Activated CD4-positive, CD25-positive, alpha-beta regulatory T cell treated with anti-CD3 and anti-CD28 coated beads, Interleukin-2, amount 50 U/mL, for 16 hours (primary cell): ENCODE data around the gene DLX2.
"Not testable (repeated sequence)": the region's sequence is repeated elsewhere in the genome, so short reads cannot be mapped to it uniquely, and the experiment has no call there.

Experiments
- DNase-seq: peaks from one replicate; pipeline ENCODE4 v3.0.0-alpha.2; 2020; ENCODE audit warnings: low read depth, low spot score

Gene DLX2

DNA sequence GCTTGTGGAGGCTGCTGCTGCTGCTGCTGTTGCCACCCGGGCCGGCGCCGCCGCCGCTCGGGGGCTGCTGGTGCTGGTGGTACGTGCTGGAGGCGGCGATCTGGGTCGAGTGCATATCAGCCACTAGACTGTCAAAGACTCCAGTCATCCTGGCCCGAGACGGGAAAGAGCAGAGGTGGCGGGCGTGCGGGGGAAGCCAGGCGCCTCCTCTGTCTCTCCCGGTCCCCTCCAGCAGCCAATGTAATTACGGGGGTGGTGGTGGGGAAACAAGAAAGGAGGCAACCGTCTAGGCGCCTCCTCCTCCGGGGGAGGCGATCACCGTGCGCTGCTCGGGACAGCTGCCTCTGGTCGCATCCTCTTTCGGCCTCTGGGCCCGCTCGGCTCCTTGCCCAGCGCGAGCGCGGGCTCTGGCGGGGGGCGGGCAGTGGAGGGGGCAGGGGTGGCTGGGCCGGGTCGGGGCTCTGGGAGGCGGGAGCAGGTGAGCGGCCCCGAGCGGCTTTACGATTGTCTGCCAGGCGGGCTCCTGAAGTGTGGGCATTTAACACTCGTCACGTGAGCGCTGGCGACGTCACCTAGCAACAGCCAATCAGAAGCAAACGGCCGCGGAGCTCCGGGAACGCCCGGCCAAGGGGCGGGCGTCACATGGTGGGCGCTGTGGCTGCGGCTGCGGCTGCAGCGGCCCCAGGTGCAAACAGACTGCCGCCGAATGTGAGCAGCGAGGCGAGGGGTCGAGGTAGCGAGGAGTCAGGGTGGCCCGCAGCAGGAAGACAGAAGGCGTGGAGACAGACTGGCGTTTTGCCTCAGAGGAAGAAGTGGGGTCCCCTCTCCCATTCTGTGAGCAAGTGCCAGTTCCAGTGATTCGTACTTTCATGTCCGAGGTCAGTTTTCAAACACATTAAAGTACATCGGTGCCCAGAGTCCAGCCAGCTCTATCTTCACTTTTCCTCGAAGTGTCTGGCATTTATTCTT lies at the start of gene DLX2:
Gene DLX2, minus strand, starts transcription at position 510 of the 969 bp plus-strand sequence. Its CDS starts 362 bp downstream, at position 148.
- DNase-seq = peak; percentile 37

DNA sequence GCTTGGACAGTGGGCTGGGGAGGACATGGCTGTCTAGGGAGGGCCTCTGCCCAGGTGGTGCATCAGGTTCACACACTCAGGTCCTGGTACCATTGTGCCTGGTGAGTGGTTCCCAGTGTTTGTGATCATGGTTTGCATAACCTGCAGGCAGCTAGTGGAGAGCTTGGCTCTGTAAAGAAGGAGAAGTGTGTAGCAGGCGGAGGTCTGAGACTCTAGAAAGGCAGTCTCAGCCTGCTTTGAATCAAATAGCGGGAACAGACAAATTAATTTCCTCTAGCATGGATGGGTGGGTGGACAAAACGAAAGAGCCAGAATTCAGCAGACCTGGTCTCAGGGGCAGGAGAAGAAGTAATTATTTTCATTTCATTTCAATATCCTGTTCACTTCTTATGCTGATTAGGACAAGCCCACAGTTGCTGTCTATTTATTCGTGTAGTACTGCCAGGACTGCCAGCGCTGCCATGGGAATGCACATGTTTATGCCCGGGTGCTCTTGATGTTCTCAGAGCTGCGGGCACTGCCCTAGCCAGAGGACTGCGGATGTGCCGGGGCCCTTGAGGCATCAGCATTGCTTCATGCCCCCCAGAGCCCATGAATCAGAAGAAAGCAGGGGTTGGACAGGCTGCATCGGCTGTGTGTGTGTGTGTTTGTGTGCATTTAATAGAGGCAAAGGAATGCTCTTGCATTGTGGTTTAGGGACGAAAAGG lies 45.4 kb upstream of the DLX2 start:
- no peak for DNase-seq

DNA sequence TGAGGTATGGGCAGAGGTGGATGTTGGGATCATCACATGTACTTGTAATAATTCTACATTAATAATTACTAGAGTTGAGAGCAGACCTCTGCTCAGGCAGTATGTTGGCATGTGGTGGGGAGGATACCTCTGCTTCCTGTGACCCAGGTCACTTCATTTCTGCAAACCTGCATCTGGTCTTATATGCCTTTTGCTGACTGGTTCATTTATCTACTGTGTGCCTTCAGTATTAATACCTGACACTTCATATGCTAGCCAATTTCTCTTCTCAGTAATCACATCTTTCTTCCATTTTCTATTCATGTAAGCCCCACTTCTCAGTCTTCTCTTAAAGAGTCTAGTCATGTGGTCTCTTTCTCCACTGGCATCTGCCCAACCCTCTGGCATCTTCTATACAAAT lies 41.1 kb upstream of the DLX2 start:
- no peak for DNase-seq

DNA sequence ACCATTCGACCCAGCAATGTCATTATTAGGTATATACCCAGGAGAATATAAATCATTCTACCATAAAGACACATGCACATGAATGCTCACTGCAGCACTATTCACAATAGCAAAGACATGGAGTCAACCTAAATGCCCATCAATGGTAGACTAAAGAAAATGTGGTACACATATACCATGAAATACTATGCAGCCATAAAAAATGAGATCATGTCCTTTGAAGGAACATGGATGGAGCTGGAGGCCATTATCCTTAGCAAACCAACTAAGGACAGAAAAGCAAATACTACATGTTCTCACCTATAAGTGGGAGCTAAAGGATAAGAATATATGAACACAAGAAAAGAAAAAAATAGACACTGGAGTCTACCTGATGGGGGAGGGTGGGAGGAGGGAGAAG lies 36.0 kb upstream of the DLX2 start:
- not testable (repeated sequence) for DNase-seq

DNA sequence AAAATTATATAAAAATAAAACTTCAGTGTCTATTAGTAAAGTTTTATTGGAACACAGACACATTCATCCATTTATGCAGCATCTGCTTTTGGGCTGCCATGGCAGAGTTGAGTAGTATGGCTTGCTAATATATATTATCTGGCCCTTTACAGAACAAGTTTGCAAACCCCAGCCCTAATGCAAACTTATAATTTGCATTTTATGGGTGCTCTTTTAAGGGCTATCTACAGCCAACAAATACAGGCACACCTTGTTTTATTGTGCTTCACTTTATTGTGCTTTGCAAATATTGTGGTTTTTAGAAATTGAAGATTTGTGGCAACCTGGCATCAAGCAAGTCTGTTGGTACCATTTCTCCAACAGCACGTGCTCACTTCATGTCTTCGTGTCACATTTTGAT lies 35.2 kb upstream of the DLX2 start:
- DNase-seq = no peak

DNA sequence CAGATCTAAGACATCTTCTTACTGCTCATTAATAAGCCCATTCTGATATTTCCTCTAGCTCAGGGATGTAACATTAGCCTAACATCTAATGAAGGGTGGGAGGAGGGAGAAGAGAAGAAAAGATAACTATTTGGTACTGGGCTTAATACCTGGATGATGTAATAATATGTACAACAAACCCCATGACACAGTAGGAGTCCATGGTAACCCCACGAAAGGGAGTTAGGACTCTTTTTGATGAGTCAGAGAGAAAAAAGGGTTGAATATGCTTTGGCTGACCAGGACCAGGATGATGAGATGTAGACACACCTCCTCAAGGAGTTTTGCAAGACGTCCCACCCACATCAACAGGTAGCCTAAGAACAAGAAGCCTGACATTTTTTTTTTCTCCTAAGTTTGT lies 34.4 kb upstream of the DLX2 start:
- no peak for DNase-seq

DNA sequence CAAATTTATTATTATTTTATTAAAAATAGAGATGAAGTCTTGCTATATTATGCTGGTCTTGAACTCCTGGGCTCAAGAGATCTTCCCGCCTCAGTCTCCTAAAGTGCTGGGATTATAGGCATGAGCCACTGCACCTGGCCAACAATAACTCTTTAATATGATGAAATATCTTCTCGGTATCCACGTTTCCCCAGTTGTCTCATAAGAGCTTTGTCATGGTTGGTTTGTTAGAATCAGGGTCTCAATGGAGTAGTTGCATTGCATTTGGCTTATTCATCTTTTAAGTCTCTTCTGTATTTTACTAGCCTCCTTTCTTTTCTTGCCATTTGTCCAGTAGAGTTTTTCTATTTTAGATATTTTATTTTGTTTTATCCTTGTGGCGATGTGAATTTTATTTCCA lies 32.7 kb upstream of the DLX2 start:
- no peak for DNase-seq

DNA sequence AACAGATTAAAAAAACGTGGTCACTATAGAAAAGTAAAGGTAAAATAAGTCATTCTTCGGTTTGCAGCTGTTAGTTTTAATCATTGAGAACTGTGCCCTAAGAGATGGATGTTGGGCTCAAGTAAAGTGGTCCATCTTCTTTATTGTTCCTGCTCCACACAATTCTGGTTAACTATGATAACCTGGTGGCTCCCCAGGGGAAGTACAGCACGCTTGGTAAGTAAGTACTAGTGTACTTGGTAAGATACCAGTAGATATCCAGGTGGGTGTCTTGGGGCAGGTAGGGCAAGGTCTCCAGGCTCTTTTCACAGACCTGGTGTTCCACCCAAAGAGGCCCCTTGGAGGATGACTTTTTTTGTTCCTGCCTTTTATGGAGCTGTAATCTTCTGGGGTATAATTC lies 31.6 kb upstream of the DLX2 start:
- no peak for DNase-seq

DNA sequence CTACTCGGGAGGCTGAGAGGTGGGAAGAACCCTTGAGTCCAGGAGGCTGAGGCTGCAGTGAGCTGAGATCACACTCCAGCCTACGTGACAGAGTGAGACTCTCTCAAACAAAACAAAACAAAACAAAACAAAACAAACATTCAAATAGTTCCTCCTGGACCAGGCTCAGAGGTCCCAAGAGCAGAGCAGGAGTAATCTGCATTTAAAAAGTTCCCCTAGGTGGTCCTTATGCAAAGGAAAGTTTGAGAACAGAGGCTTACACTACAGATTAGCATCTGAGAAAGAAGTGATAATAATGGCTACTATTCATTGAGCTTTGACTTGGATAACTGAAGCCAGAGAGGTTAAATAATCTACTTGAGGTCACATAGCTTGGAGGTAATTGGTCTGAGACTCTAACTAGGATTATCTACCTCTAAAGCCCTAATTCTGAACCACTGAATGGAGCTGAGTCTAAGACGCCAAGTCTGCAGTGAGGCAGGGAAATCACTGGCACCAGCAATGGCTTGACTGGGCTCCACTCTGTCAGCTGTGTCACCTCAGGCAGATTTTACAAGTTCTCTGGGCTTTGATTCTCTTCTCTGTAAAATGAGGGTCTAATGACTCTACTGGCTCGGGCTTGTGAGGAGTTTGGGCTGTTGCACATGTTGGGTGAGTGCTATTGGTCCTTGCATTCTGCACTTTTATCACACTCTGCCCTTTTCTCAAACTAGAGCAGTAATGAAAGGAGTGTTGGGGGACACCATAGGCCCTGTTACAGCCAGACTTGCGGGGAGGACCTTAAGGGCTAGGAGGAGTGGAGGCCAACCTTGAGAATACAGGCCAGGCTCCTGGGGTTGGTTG lies 29.2 kb upstream of the DLX2 start:
- no peak for DNase-seq

DNA sequence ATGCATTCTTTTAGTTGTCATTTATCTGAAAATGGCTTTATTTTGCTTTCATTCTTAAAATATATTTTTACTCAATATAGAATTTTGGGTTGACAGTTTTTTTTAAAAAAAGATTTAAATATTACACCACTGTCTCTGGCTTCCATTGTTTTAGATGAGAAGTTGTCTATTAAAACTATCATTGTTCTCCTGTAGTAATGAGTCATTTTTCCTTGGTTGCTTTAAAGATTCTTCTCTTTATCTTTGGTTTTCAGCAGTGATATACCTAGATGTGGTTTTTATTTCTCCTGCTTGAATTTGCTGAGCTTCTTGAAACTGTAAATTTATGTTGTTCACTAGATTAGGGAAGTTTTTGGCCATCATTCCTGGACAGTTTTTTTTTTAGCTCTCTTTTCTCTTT lies 26.7 kb upstream of the DLX2 start:
- no peak for DNase-seq

DNA sequence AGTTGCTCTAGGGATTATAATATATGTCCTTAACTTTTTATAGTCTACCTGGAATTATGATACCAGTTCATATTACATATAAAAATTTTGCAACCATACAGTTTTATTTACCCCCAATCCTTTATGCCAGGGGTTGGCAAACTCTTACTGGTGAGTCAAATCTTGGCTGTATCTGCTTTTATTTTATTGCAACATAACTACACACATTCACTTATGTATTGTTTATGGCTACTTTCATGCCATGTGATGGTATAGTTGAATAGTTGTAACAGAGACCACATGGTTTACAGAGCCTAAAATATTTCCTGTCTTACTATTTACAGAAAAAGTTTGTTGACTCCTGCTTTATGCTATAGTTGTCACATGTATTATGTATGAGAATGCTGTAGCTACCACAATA lies 25.8 kb upstream of the DLX2 start:
- DNase-seq = no peak

DNA sequence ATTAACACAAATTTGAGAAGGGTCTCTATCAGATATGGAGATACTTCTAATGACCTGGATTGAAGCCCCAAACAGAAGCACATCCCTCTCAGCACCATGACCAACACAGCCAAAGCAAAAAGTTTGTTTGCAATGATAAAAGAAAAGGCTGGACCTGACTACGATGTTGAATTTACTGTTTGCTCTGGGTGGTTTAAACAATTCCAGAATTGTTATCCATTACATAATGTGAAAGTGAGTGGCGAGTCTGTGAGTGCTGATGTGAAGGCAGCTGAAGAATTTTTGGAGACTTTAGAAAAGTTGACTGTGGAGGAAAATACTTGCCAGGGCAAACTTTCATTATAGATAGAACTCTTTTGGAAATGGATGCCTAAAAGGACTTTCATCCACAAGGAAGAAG lies 17.4 kb upstream of the DLX2 start:
- DNase-seq = no peak

DNA sequence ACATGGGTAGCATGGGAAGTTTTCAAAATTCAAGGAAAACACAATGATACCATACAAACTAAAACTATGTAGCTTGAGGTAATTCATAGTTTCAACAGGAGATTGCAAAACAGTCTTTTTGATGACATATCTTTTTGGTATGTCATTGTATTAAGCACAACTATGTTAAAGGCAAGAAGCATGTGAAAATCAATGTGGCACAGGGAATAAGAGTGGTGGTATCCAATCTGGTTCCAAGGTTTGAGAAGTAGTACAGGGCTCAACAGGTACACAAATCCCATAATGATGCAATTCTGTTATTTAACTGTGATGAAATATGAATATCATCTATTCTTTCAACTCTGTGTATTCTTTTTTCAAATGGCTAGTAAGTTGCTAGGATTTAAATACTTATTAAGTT lies 16.4 kb upstream of the DLX2 start:
- no peak for DNase-seq

DNA sequence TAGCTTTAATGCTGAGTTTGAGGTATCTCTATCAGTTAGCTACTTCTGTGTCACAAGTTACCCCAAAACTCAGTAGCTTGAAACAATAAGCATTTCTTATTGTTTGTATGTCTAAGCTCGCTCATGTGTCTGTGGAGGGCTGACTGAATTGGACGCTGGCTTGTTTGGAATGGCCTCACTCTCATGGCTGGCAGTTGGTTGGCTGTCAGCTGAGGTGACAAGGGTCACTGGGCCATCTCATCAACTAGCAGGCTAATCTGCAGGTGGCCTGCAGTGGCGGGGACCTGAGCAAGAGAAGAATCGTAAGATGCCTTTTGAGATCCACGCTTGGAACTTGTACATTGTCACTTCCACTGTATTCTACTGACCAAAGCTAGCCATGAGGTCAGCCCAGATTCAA lies 13.4 kb upstream of the DLX2 start:
- DNase-seq = no peak

DNA sequence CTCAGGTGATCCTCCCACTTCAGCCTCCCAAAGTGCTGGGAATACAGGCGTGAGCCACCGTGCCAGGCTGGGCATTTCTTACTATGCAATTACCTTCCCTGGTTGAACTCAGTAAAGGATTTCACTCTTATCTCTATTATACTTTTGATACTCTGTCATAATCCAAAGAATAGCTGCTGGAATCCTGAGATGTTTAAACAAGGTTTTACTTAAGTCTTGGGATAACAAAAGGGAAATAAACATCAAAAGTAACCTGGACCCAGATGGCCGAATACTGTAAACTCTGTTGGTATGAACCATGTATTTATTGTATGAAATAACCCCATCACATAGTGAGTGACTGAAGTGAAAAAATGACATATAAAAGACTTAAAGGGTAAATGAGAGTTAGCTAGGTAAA lies 11.9 kb upstream of the DLX2 start:
- no peak for DNase-seq

DNA sequence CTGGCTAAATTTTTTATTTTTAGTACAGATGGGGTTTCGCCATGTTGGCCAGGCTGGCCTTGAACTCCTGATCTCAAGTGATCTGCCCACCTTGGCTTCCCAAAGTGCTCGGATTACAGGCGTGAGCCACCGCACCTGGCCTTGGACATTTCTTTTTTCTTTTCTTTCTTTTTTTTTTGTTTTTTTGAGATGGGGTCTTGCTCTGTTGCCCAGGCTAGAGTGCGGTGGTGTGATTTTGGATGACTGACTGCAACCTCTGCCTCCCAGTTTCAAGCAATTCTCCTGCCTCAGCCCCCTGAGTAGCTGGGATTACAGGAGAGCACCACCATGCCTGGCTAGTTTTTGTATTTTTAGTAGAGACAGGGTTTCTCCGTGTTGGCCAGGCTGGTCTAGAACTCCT lies 11.5 kb upstream of the DLX2 start:
- not testable (repeated sequence) for DNase-seq

DNA sequence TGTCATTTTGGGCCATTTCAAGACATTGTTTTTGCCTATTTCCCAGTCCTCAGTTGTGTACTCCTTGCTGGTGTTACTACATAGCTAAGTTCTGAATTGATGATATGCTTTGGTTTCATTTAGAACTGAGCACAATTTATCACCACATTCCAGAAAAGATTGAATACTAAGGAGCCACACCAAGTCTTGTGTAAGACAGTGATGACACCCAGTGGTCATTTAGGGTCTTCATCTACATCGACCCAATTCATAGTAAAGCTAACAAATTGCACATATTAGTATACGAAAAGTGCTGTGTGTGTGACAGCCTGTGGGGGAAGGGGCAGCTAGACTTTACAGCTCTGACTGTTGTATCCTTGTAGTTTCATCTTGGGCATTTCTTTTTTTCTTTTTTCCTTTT lies 10.9 kb upstream of the DLX2 start:
- DNase-seq = no peak

DNA sequence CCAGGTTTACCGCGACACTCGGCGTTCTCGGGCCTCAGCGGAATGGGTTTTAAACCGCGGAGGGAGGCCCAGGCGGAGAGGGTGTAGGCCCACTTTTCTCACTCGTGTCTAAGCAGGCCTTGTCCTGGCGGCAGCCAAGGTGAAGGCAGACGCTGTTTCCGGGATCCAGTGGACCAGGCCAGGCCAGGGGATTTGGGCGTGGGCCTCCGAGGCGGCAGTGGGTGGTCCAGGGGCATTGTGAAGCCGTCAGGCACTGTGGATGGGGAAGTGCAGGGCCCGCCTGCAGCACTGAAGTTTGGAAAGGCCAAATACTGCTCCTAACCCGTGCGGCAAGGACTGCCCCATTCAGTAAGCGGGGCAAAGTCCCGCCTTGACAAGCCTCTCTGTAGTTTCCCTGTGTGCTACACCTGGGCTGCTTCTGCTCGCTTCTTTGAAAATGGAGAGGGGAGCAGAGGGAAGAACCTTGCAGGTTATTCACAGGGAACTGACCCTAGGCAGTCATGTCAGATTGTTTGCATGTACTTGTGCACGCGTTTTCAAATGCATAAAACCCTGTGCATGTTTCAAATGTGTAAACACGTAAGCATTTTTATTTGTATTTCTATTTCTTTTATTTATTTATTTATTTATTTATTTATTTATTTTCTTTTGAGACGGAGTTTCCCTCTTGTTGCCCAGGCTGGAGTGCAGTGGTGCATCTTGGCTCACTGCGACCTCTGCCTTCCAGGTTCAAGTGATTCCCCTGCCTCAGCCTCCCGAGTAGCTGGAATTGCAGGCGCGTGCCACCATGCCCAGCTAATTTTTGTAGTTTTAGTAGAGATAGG lies 7.5 kb upstream of the DLX2 start:
- no peak for DNase-seq

DNA sequence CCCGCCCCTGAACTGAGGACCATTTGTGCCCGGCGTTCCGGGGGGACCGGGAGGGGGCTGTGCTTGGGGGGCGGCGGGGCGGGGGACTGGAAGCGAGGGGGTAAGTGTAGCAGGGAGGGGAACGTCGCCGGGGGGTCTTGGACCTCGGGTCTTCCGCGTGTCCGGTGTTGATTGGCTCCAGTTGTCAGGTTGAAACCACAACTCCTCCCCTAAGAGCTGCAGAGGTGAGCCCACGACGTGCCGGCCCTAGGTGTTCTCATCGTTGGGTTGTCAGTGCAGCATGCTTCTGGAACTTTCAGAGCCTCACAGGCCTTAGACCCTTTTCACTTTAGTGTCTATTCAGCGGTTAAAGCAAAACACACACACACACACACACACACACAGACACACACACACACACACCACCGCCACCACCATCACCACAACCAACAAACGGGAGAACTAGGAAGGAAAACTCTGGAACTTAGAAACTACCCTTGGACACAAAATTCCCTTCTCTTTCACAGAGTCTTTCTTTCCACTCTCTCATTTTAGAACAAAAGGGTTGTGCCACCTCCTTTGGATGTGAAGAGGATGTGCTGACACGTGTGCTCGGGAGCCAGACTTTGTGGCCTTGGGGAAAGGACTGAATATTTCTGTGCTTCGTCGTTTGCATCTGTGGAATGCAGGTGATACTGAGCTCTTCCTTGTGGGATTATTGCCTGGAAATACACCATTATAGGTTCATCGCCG lies 6.7 kb upstream of the DLX2 start:
- DNase-seq = no peak

DNA sequence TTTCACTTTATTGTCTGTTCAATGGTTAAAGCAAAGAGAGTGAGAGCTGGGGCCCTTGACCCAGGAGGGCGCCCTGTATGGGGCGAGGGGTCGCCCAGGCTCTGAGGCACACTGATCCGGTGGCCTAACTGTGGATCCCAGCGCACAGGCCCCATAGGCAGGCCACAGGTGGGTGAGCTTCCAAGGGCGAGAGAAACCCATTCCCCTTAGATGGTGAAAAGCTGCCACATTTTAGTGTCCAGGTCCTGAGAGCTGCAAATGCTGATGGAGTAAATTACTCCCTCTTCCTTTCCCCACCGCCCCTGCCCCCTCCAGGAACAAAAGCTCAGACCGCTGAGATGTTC lies 5.9 kb upstream of the DLX2 start:
- DNase-seq = no peak
